K562 (cell line): ENCODE data around the gene BCL11A. TPM values are rescaled to one million over a fixed set of nuclear protein-coding genes. Genes with fewer than 3 reads are reported as not detected.

Experiments used
- ATAC-seq: fragments of 200-7000 bp; cut with Tn5 transposase; 3 replicates; pipeline ENCODE4 v1.9.1; 2020; ENCODE audit warnings: moderate library complexity
- BruUV-seq: library from RNA; stranded (reverse); fragments of 400-500 nt; replicated peaks from 2 replicates; lab custom pipeline; 2021; lab: Mats Ljungman, UMichigan
- CTCF ChIA-PET: fragments of 300-600 bp; formaldehyde crosslinking; extraction: SDS; loops from one replicate; lab custom pipeline; 2021; ENCODE audit warnings: low intra/inter-chr PET ratio; lab: Yijun Ruan, JAX
- POLR2A ChIA-PET: fragments of 300-600, 350-650 bp; sonication (Branson Sonifier 250); formaldehyde crosslinking; extraction: SDS; loops from one replicate; lab custom pipeline; 2021; ENCODE audit warnings: antibody characterized with exemption, inconsistent platforms; lab: Yijun Ruan, JAX
- DNase-seq, 4 experiments: peaks; one replicate each; pipeline versions ENCODE4 v3.0.0 to v3.0.0-alpha.2; 2011 to 2018; ENCODE audit warnings: low spot score in 3 of 4, mixed read lengths in 3 of 4; ENCODE audit errors: extremely low read depth in 1 of 4
- FAIRE-seq: peaks from 2 replicates; lab custom pipeline; 2011; peaks lifted over from hg19 to GRCh38; lab: Jason Lieb, UNC
- H2AFZ ChIP-seq: 2 replicates; pipeline ENCODE4 v1.6.0; 2011; ENCODE audit warnings: low read depth, low read length, control low read depth, inconsistent platforms
- H3K27ac ChIP-seq: fragments of 200-600 bp; 3 replicates; pipeline ENCODE4 v1.8.0; 2011; ENCODE audit warnings: low read depth, mild to moderate bottlenecking, control low read depth, inconsistent platforms, low read length, moderate library complexity, mixed read lengths; ENCODE audit errors: extremely low read depth
- H3K27me3 ChIP-seq, 2 experiments: fragments of 300-600 bp in 1 of 2; 2 replicates in 1 of 2; 3 replicates in 1 of 2; pipeline versions ENCODE4 v1.6.0 to v1.8.0; 2011; ENCODE audit warnings: inconsistent platforms in 2 of 2, low read length in 2 of 2, mild to moderate bottlenecking in 1 of 2, mixed read lengths in 1 of 2, moderate library complexity in 1 of 2; ENCODE audit not compliant: control insufficient read depth in 2 of 2, insufficient read depth in 2 of 2
- H3K36me3 ChIP-seq: fragments of 300-600 bp; 3 replicates; pipeline ENCODE4 v1.8.0; 2011; ENCODE audit warnings: mild to moderate bottlenecking, low read length, inconsistent platforms; ENCODE audit not compliant: control insufficient read depth, insufficient read depth
- H3K4me1 ChIP-seq, 2 experiments: fragments of 200-600 bp in 1 of 2; replicated peaks in 1 of 2; 2 replicates in 1 of 2; 3 replicates in 1 of 2; pipeline versions ENCODE4 v1.5.1 to v1.8.0; 2011; ENCODE audit warnings: inconsistent platforms in 2 of 2, low read length in 2 of 2, mild to moderate bottlenecking in 1 of 2, mixed read lengths in 1 of 2, moderate library complexity in 1 of 2; ENCODE audit not compliant: control insufficient read depth in 2 of 2, insufficient read depth in 2 of 2
- H3K4me2 ChIP-seq: 2 replicates; pipeline ENCODE4 v1.6.1; 2011; ENCODE audit warnings: low read length, control low read depth, inconsistent platforms, mixed read lengths; ENCODE audit not compliant: insufficient read depth
- H3K4me3 ChIP-seq: fragments of 200-600 bp; sonication (generic), shearing (Covaris generic); 2 replicates; pipeline ENCODE4 v1.5.1; 2016; ENCODE audit warnings: control low read depth, inconsistent platforms
- H3K79me2 ChIP-seq: fragments of 200-600 bp; 3 replicates; pipeline ENCODE4 v1.8.0; 2011; ENCODE audit warnings: low read length, inconsistent platforms; ENCODE audit not compliant: control insufficient read depth, insufficient read depth
- H3K9ac ChIP-seq, 2 experiments: 2 replicates each; pipeline versions ENCODE4 v1.6.0 to v1.6.1; 2011; ENCODE audit warnings: low read depth in 2 of 2, low read length in 2 of 2, control low read depth in 1 of 2, inconsistent platforms in 1 of 2, mild to moderate bottlenecking in 1 of 2, mixed read lengths in 1 of 2; ENCODE audit not compliant: insufficient read depth in 1 of 2
- H3K9me1 ChIP-seq: one replicate; pipeline ENCODE4 v1.6.0; 2011; ENCODE audit warnings: inconsistent platforms, mild to moderate bottlenecking, low read length, moderate library complexity; ENCODE audit not compliant: control insufficient read depth, insufficient read depth
- H3K9me3 ChIP-seq: replicated peaks from 2 replicates; pipeline ENCODE4 v1.5.1; 2011; ENCODE audit warnings: low read depth, low read length, inconsistent platforms; ENCODE audit not compliant: control insufficient read depth, insufficient read depth
- H4K20me1 ChIP-seq: replicated peaks from 2 replicates; pipeline ENCODE4 v1.6.1; 2011; ENCODE audit warnings: low read length, inconsistent platforms, mixed read lengths; ENCODE audit not compliant: control insufficient read depth, insufficient read depth
- BCL6 ChIP-seq: fragments of 250-450 bp; sonication (Bioruptor Pico); IDR thresholded peaks from 2 replicates; pipeline ENCODE4 v1.4.0; 2020
- CC2D1A ChIP-seq: fragments of 450-650 bp; IDR thresholded peaks from 2 replicates; pipeline ENCODE4 v1.6.1; 2017; ENCODE audit warnings: mild to moderate bottlenecking
- KAT8 ChIP-seq: fragments of 450-650 bp; IDR thresholded peaks from 2 replicates; pipeline ENCODE4 v1.6.1; 2016; ENCODE audit warnings: low read depth, mild to moderate bottlenecking
- RFX7 ChIP-seq: fragments of 250-450 bp; sonication (Bioruptor Pico); IDR thresholded peaks from 2 replicates; pipeline ENCODE4 v1.5.1; 2021; ENCODE audit warnings: mild to moderate bottlenecking
- SFPQ ChIP-seq: fragments of 200-400 bp; formaldehyde crosslinking; IDR thresholded peaks from 2 replicates; pipeline ENCODE4 v1.6.1; 2017; ENCODE audit warnings: mild to moderate bottlenecking, low read depth, low read length, moderate library complexity
- WGBS: fragments of 100-300 bp; shearing (Covaris generic); methylation state at CpG from one replicate; pipeline ENCODE4 v1.1.6; 2016; ENCODE audit warnings: low coverage, mixed read lengths; ENCODE audit not compliant: insufficient coverage; ENCODE audit errors: missing lambda C conversion rate; 5-methylcytosine and 5-hydroxymethylcytosine counted together
- in situ Hi-C: fragments of 300-500 bp; cut with MboI; formaldehyde crosslinking; loops from 4 replicates; pipeline ENCODE4 v1.15.0; 2018; ENCODE audit warnings: inconsistent platforms, mixed read lengths
- intact Hi-C: fragments of 100-400 bp; cut with micrococcal nuclease; formaldehyde crosslinking; loops from 2 replicates; pipeline ENCODE4 v1.14.2; 2022
- polyA plus RNA-seq, 8 experiments: library from polyadenylated mRNA; depleted of rRNA in 4 of 8; stranded (reverse) in 5 of 8; unstranded in 3 of 8; fragments of >200 nt; fragmentation: Nextera tagmentation in 2 of 8; fragmentation: Illumina TruSeq in 1 of 8; extraction: Ambion mirVana in 2 of 8; extraction: Trizol in 1 of 8; gene quantifications; 2 replicates each; pipeline versions ENCODE4 v1.2.1 to v1.2.3, GENCODE V29; 2011 to 2014; ENCODE audit warnings: inconsistent platforms in 1 of 8, missing spikeins in 1 of 8
- total RNA-seq, 7 experiments: library from RNA; depleted of rRNA in 6 of 7; stranded (reverse); fragments of >200 nt in 6 of 7; fragmentation: Illumina TruSeq in 2 of 7; extraction: Trizol in 2 of 7; gene quantifications; 2 replicates each; pipeline versions ENCODE4 v1.2.1 to v1.2.3, GENCODE V29; 2011 to 2021; ENCODE audit warnings: low replicate concordance in 1 of 7

The BCL11A gene
- total and polyA plus RNA-seq, 9 of the 15 experiments (the other 6 are each of a cell fraction or from before 2014, with no cell fraction given) = 0.13 TPM; not detected in 8

DNA sequence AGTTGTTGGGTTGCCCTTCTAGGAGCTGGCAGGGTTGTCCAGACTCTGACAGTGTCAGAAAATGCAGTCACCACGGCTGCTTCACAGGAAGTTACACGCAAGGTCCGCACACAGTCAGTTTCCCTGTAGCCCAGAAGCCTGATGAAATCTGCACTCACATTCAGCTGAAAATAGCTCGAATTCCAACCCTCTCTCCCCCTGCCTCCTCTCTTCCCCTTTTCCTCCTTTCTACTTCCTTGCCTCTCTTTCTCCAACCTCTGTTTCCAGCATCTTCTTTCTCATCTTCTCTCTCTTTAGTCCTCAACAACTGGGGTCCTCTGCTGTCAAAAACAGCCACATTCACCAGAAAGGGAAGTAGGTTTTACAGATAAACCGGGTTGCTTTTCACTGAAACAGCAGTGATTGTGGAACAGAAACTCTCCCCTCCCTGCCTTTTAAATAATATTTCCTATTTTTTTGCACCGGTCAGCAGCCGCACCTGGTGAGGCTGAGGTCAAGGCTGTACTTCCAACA, 69.3 kb downstream of the BCL11A start (continued):
- TF ChIP-seq RFX7 (CRISPR knock-in tag) (no peak), SFPQ (no peak), BCL6 (CRISPR knock-in tag) (no peak), CC2D1A (no peak)

DNA sequence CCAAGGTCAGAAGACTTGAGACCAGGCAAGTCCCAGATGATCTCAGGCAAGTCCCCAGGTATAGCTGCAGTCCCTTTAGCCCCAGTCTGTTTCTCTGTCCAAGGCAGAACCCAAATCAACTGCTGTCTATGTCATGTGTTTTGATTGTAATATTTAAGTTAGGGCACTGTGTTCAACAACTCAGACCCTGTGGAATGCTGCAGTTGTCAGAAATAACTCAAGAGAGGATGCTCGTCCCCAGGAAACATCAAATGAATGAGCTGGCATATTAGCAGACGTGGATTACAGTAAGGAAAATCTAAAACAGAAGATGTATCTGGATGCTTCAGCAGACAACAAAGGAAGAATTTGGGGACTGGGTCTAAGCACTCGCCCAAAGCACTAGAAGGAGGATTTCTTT, 70.1 kb downstream of the BCL11A start:
- 0% methylated on average over 3 of the region's 3 CpGs for WGBS
- H3K79me2 ChIP-seq = no peaks in the 10 kb centered on the region
- POLR2A ChIA-PET = no interaction called here

More for the DNA sequence above, 70.1 kb downstream of the BCL11A start:
- no peaks in the 10 kb centered on the region for H3K36me3 ChIP-seq
- CTCF ChIA-PET = no interaction called here
- no peak for FAIRE-seq
- no peak for ATAC-seq
- DNase-seq = no peak
- intact Hi-C loops (no loop called here), in situ Hi-C loops (no loop called here)
- no peaks in the 10 kb centered on the region for H3K9me1 ChIP-seq
- no peak overlapping the region for H3K4me2 ChIP-seq
- no peak for TF ChIP-seq KAT8
- no TSS peak for BruUV-seq
- no peak overlapping the region for H3K4me3 ChIP-seq
- H3K4me1 ChIP-seq = no peaks in the 10 kb centered on the region
- no peak overlapping the region for H2AFZ ChIP-seq
- 0 out of 2 replicates have a peak, but pooled peaks cover 3% of the 10 kb centered on the region for H4K20me1 ChIP-seq
- H3K27ac ChIP-seq = no peak overlapping the region
- no peak overlapping the region for H3K9ac ChIP-seq
- H3K27me3 ChIP-seq = peaks cover 7 to 16% of the 10 kb centered on the region in 2 experiments; a peak in 4 of 5 replicates
- H3K9me3 ChIP-seq = no peaks in the 10 kb centered on the region
